GM06990 (cell line): Measurements from ENCODE around the gene PLAAT1.

Experiments used
- DNase-seq: peaks from one replicate; pipeline ENCODE4 v3.0.0-alpha.2; 2011; ENCODE audit not compliant: insufficient read length; ENCODE audit errors: extremely low read depth
- H3K27me3 ChIP-seq: replicated peaks from 2 replicates; pipeline ENCODE4 v1.6.0; 2011; ENCODE audit warnings: low read length; ENCODE audit not compliant: control insufficient read depth, insufficient read depth
- H3K36me3 ChIP-seq: 2 replicates; pipeline ENCODE4 v1.5.1; 2011; ENCODE audit warnings: low read length; ENCODE audit not compliant: control insufficient read depth, insufficient read depth
- H3K4me3 ChIP-seq: replicated peaks from 2 replicates; pipeline ENCODE4 v1.5.1; 2011; ENCODE audit warnings: low read depth, mild to moderate bottlenecking, control low read depth, low read length
- TF ChIP-seq, protein P1 (sequence below): IDR thresholded peaks from 2 replicates; pipeline ENCODE4 v1.5.1; 2011; ENCODE audit warnings: low read length, control low read depth, mild to moderate bottlenecking, inconsistent platforms; ENCODE audit not compliant: insufficient read depth, poor library complexity, severe bottlenecking

Gene PLAAT1

DNA sequence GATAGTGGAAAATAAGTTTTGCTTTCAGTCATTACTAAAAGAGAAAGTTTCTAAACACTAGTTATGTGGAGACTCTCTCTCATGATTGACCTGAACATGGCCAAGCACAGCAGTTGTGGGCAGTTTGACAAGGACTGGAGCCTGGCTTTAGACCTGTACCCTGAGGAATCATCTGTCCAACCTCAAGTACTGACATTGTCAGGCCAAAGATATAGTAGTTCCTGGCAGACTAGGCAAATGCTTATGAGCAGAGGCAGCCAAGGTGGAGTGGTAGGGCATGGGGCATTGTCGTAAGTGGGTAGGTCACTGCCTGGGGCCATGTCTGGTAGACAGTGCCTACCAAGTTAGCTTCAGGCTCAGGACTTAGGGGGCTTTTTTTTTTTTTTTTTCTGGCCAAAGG lies 20.9 kb downstream of the PLAAT1 start:
- H3K4me3 ChIP-seq = no peak overlapping the region
- TF ChIP-seq, protein P1, sequence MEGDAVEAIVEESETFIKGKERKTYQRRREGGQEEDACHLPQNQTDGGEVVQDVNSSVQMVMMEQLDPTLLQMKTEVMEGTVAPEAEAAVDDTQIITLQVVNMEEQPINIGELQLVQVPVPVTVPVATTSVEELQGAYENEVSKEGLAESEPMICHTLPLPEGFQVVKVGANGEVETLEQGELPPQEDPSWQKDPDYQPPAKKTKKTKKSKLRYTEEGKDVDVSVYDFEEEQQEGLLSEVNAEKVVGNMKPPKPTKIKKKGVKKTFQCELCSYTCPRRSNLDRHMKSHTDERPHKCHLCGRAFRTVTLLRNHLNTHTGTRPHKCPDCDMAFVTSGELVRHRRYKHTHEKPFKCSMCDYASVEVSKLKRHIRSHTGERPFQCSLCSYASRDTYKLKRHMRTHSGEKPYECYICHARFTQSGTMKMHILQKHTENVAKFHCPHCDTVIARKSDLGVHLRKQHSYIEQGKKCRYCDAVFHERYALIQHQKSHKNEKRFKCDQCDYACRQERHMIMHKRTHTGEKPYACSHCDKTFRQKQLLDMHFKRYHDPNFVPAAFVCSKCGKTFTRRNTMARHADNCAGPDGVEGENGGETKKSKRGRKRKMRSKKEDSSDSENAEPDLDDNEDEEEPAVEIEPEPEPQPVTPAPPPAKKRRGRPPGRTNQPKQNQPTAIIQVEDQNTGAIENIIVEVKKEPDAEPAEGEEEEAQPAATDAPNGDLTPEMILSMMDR = no peak
- DNase-seq = no peak
- H3K36me3 ChIP-seq = no peaks in the 10 kb centered on the region
- no peaks in the 10 kb centered on the region for H3K27me3 ChIP-seq

DNA sequence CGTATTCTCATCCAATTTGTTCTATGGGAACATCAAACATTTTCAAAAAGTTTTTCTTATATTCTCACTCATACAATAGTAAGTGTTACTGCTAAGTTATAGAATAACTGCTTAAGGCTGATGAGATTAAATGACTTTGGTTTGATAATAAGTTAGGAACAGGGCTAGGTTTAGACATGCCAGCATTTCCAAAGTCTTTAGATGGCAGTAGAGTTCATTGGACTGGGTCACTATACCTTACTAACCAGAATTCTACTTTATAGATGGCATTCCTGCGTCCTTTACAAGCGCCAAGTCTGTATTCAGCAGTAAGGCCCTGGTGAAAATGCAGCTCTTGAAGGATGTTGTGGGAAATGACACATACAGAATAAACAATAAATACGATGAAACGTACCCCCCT lies 21.7 kb downstream of the PLAAT1 start:
- H3K4me3 ChIP-seq = no peak overlapping the region
- H3K27me3 ChIP-seq = no peaks in the 10 kb centered on the region
- TF ChIP-seq, protein P1 = no peak
- H3K36me3 ChIP-seq = no peaks in the 10 kb centered on the region
- DNase-seq = no peak

DNA sequence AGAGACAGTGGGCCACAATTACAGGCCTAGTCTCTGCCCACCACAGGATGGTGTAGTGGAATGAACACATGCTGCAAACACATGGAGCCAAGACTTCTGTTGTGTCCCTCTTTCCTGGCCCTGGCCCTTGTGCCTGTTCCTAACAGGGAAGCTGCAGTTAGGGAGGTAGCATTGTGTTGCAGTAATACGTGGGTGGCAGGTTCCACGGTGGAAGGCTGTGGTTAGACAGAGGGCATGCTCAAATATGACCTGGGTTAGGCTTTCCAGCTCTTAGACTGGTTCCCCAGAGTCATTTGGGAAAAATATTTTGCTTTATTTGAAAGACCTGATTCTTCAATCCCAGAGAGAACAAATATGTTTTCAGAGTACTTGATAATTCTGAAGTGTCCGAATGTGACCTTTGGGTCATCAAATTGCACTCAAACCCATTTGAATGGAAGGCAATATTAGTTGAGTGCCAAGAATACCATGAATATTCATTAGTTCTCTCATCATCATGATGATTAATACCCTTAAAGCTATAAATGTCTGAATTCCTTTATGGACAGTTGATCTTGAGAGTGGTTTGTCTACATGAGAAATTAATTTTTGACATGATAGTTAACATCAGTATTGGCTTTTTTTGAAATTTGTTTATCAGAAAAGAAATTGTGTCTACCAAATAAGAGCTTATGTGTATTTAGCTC lies 28.5 kb downstream of the PLAAT1 start:
- DNase-seq = no peak

DNA sequence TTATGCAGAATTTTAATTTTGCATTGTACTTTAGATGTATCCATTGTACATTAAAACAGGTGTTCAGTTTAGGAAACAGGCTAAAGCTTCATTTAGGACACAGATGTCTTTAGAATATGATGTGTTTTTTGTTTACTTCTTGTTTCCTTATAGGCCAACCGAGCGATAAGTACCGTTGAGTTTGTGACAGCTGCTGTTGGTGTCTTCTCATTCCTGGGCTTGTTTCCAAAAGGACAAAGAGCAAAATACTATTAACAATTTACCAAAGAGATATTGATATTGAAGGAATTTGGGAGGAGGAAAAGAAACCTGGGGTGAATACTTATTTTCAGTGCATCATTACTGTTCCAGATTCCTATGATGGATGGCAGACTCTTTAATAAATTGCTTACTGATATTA lies 29.4 kb downstream of the PLAAT1 start:
- TF ChIP-seq, protein P1 = no peak
- Histone ChIP-seq H3K4me3 (no peak overlapping the region), H3K27me3 (no peaks in the 10 kb centered on the region), H3K36me3 (no peaks in the 10 kb centered on the region)
- no peak for DNase-seq

More for the DNA sequence above, 28.5 kb downstream of the PLAAT1 start:
- TF ChIP-seq, protein P1 = no peak
- Histone ChIP-seq H3K36me3 (no peaks in the 10 kb centered on the region), H3K4me3 (no peak overlapping the region), H3K27me3 (no peaks in the 10 kb centered on the region)

DNA sequence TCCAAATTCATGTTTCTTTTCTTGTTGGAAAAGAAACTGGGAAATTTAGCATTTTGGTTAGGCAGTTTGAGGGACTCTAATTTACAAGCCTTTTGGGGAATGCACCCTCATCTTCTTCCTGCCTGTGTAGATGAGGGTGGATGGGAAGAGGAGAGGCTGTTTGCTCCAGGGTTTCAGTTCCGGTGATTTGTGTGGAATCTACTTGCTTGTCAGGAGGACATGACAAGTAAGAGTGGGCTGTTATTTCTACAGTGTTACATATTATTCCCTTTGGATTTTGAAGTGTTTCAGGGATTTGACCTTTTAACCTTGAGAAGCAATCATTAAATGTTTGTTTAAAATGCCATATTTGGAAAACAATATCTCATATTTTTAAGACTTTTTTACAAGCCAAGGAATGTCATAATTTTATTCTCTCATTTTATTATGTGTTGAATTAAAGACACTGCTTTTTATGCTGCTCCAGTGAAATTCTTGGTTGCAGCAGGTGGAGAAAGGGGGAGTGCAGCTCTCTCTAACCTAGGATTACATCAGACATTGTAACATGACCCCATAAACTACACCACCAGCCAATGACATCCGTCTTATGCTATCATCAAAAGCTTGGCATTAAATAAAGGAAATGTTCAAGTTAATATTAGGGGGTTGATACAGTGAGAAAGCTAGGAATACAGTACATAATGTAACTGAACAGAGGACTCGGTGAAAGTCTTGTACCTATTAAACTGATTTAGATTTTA lies 30.2 kb downstream of the PLAAT1 start:
- Histone ChIP-seq H3K4me3 (no peak overlapping the region), H3K36me3 (no peaks in the 10 kb centered on the region), H3K27me3 (no peaks in the 10 kb centered on the region)
- DNase-seq = no peak
- TF ChIP-seq, protein P1 = no peak
